D721Med (cell line): ENCODE measurements around the gene BPIFA3.

Experiments used
- DNase-seq: peaks from one replicate; pipeline ENCODE4 v3.0.0; 2011; ENCODE audit warnings: low spot score; ENCODE audit not compliant: insufficient read length
- FAIRE-seq: peaks from 2 replicates; lab custom pipeline; 2011; peaks lifted over from hg19 to GRCh38; lab: Jason Lieb, UNC
- TF ChIP-seq, protein P1 (sequence below): IDR thresholded peaks from 2 replicates; pipeline ENCODE4 v1.5.1; 2012; ENCODE audit warnings: mild to moderate bottlenecking, control low read depth; ENCODE audit not compliant: insufficient read depth; ENCODE audit errors: missing control alignments

BPIFA3 gene

GRCh38 chr20:33242319-33243100 lies 25.4 kb downstream of the BPIFA3 start:
- no peak for FAIRE-seq
- TF ChIP-seq, protein P1, sequence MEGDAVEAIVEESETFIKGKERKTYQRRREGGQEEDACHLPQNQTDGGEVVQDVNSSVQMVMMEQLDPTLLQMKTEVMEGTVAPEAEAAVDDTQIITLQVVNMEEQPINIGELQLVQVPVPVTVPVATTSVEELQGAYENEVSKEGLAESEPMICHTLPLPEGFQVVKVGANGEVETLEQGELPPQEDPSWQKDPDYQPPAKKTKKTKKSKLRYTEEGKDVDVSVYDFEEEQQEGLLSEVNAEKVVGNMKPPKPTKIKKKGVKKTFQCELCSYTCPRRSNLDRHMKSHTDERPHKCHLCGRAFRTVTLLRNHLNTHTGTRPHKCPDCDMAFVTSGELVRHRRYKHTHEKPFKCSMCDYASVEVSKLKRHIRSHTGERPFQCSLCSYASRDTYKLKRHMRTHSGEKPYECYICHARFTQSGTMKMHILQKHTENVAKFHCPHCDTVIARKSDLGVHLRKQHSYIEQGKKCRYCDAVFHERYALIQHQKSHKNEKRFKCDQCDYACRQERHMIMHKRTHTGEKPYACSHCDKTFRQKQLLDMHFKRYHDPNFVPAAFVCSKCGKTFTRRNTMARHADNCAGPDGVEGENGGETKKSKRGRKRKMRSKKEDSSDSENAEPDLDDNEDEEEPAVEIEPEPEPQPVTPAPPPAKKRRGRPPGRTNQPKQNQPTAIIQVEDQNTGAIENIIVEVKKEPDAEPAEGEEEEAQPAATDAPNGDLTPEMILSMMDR: no peak
- DNase-seq: no peak

GRCh38 chr20:33246077-33246476 lies 28.9 kb downstream of the BPIFA3 start:
- FAIRE-seq (no peak), DNase-seq (no peak)
- TF ChIP-seq, protein P1: no peak

DNA sequence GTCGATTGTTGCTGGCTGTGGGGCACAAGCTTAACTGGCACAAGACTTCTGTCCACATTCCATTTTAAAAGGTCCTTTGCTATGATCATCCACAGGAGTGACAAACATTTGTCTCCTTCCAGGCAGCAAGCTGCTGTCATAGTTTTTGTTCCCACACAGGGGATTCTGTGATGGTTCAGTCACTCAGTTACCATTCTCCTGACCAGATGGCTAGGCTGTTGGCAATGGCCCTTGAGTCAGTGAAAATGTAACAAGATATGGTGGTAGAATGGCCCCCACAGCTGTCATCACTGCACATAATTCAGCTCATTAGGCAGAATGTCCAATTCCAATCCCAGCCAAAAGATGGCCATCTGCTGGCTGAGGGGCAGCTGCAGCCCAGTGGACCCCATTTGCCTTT lies 32.3 kb downstream of the BPIFA3 start:
- DNase-seq (no peak), FAIRE-seq (no peak)
- TF ChIP-seq, protein P1: no peak

DNA sequence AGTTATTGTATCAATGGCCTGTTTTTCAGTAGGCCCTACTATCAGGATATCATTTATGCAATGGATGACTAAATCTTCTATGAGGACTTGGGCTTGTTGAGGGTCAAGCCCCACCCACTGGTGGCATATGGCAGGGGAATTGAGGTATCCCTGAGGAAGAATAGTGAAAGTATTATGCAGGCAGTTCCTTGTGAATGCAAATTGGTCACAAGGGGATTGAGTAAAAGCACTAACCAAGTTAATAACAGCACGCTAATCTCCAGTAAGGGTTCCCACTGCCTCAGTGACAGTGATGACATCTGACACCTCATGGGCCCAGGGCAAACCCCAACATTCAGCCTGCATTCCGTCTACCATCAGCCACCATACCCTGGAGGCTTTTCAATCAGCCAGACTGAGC lies 33.5 kb downstream of the BPIFA3 start:
- no peak for DNase-seq
- FAIRE-seq: no peak
- TF ChIP-seq, protein P1: no peak

- FAIRE-seq (no peak), DNase-seq (no peak)
- TF ChIP-seq, protein P1: no peak
Measured at GRCh38 chr20:33251496-33251895, 34.3 kb downstream of the BPIFA3 start.

DNA sequence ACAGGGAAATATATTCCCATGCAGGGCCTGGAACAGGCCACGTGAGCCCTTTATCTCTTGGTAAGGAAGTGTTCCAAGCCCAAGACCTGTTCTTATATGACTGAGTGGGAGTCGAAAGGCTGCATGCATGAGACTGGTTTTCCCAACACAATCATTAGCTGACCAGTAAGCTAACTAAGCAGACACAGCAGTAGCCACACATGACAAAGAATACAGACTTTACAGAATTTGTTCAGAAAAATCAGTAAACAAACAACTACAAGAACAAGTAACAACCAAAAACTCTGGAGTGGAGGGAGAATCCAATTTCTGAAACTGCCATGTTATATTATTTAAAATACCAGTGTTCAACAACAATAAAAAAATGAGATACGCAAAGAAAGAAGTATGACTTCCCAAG lies 35.3 kb downstream of the BPIFA3 start:
- TF ChIP-seq, protein P1: no peak
- FAIRE-seq (no peak), DNase-seq (no peak)

- DNase-seq (no peak), FAIRE-seq (no peak)
- TF ChIP-seq, protein P1: no peak
Measured at GRCh38 chr20:33255005-33255404, 37.9 kb downstream of the BPIFA3 start.
